GM23338 (cell line): ENCODE results near the gene RRAD.

Source experiments
- CREB1 ChIP-seq: fragments of 250-450 bp; sonication (Bioruptor Pico); IDR thresholded peaks from 2 replicates; pipeline ENCODE4 v1.5.0; 2020; ENCODE audit warnings: low read depth, mild to moderate bottlenecking, moderate library complexity
- EZH2 ChIP-seq: fragments of 200-600 bp; sonication (generic); IDR thresholded peaks from one replicate; pipeline ENCODE4 v1.8.0; 2017; ENCODE audit warnings: antibody characterized with exemption, mild to moderate bottlenecking, low read depth; ENCODE audit not compliant: unreplicated experiment
- EZH2phosphoT487 ChIP-seq: fragments of 200-600 bp; sonication (generic); IDR thresholded peaks from one replicate; pipeline ENCODE4 v1.8.1; 2018; ENCODE audit warnings: antibody characterized with exemption; ENCODE audit not compliant: unreplicated experiment
- JUNB ChIP-seq: IDR thresholded peaks from one replicate; pipeline ENCODE4 v1.6.1; 2016; ENCODE audit warnings: antibody characterized with exemption; ENCODE audit not compliant: unreplicated experiment
- POLR2AphosphoS5 ChIP-seq: IDR thresholded peaks from 2 replicates; pipeline ENCODE4 v1.6.1; 2016; ENCODE audit warnings: antibody characterized with exemption, low read depth
- TF ChIP-seq, protein P1 (sequence below), 2 experiments: fragments of 200-600 bp in 1 of 2; sonication (generic) in 1 of 2; conservative IDR thresholded peaks; 2 replicates each; pipeline versions ENCODE4 v1.5.1 to v1.6.1; 2016 to 2017; ENCODE audit warnings: antibody characterized with exemption in 2 of 2, low read depth in 2 of 2, mild to moderate bottlenecking in 2 of 2, moderate library complexity in 1 of 2
- TF ChIP-seq, protein P2 (sequence below): IDR thresholded peaks from one replicate; pipeline ENCODE4 v1.6.1; 2018; ENCODE audit warnings: antibody characterized with exemption; ENCODE audit not compliant: unreplicated experiment

DNA sequence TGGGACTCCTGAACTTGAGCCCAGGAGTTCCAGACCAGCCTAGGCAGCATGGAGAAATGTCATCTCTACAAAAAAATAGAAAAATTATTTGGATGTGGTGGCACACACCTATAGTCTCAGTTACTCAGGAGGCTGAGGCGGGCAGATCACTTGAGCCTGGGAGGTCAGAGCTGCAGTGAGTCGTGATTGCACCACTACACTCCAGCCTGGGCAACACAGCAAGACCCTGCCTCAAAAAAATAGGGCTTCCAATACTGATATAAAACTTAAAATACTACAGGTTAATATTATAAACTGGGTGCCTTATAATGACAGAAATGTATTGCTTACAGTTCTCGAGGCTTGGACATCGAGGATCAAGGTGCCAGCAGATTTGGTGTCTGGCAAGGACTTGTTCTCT is 20.6 kb upstream of the RRAD start:
- TF ChIP-seq, protein P1, sequence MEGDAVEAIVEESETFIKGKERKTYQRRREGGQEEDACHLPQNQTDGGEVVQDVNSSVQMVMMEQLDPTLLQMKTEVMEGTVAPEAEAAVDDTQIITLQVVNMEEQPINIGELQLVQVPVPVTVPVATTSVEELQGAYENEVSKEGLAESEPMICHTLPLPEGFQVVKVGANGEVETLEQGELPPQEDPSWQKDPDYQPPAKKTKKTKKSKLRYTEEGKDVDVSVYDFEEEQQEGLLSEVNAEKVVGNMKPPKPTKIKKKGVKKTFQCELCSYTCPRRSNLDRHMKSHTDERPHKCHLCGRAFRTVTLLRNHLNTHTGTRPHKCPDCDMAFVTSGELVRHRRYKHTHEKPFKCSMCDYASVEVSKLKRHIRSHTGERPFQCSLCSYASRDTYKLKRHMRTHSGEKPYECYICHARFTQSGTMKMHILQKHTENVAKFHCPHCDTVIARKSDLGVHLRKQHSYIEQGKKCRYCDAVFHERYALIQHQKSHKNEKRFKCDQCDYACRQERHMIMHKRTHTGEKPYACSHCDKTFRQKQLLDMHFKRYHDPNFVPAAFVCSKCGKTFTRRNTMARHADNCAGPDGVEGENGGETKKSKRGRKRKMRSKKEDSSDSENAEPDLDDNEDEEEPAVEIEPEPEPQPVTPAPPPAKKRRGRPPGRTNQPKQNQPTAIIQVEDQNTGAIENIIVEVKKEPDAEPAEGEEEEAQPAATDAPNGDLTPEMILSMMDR (conservative IDR thresholded peaks at IDR 0.05; ENCODE audit: low read depth in 2 of 2): no peak
- TF ChIP-seq CREB1 (CRISPR knock-in tag) (no peak), EZH2 (no peak), POLR2AphosphoS5 (no peak), JUNB (no peak), EZH2phosphoT487 (no peak)
- TF ChIP-seq, protein P2, sequence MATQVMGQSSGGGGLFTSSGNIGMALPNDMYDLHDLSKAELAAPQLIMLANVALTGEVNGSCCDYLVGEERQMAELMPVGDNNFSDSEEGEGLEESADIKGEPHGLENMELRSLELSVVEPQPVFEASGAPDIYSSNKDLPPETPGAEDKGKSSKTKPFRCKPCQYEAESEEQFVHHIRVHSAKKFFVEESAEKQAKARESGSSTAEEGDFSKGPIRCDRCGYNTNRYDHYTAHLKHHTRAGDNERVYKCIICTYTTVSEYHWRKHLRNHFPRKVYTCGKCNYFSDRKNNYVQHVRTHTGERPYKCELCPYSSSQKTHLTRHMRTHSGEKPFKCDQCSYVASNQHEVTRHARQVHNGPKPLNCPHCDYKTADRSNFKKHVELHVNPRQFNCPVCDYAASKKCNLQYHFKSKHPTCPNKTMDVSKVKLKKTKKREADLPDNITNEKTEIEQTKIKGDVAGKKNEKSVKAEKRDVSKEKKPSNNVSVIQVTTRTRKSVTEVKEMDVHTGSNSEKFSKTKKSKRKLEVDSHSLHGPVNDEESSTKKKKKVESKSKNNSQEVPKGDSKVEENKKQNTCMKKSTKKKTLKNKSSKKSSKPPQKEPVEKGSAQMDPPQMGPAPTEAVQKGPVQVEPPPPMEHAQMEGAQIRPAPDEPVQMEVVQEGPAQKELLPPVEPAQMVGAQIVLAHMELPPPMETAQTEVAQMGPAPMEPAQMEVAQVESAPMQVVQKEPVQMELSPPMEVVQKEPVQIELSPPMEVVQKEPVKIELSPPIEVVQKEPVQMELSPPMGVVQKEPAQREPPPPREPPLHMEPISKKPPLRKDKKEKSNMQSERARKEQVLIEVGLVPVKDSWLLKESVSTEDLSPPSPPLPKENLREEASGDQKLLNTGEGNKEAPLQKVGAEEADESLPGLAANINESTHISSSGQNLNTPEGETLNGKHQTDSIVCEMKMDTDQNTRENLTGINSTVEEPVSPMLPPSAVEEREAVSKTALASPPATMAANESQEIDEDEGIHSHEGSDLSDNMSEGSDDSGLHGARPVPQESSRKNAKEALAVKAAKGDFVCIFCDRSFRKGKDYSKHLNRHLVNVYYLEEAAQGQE: no peak
